Skin of body (tissue), 2 donors: Measurements from ENCODE around the gene CIAO1. TPM values are rescaled to one million over a fixed set of nuclear protein-coding genes. Genes with fewer than 3 reads are reported as not detected.
"Not testable (repeated sequence)": the region's sequence is repeated elsewhere in the genome, so short reads cannot be mapped to it uniquely, and the experiment has no call there.

ENCODE experiments used
- DNase-seq: peaks from one replicate; lab custom pipeline; 2025; lab: John Stamatoyannopoulos, UW
- total RNA-seq: library from RNA; depleted of rRNA; stranded (reverse); fragments of >200 nt; gene quantifications from one replicate; pipeline ENCODE4 v1.2.3, GENCODE V29; 2014

Gene CIAO1
- total RNA-seq, 1 donor from 2014 or later, result 46.0 TPM

- DNase-seq, result no peak
These were observed 8.5 kb downstream of the CIAO1 start for GRCh38 chr2:96274355-96275056.

GRCh38 chr2:96276787-96277499 lies 10.9 kb downstream of the CIAO1 start:
- DNase-seq, result no peak

GRCh38 chr2:96287273-96287856 lies 21.3 kb downstream of the CIAO1 start:
- DNase-seq, result no peak

- DNase-seq, result no peak
These were observed 25.7 kb downstream of the CIAO1 start for GRCh38 chr2:96291751-96292150.

GRCh38 chr2:96294271-96294670 lies 28.2 kb downstream of the CIAO1 start:
- not testable (repeated sequence) for DNase-seq

GRCh38 chr2:96296925-96297324 lies 30.9 kb downstream of the CIAO1 start:
- no peak for DNase-seq

- DNase-seq, result no peak
These were observed 35.8 kb downstream of the CIAO1 start for GRCh38 chr2:96301865-96302264.

GRCh38 chr2:96304606-96305005 lies 38.6 kb downstream of the CIAO1 start:
- no peak for DNase-seq

- peak; percentile 80 for DNase-seq
These were observed 39.3 kb downstream of the CIAO1 start, which contains the start of gene SNRNP200 for GRCh38 chr2:96305091-96305978. Gene SNRNP200 (minus strand): TSS chr2:96305546. CDS start chr2:96305437, 109 bp downstream.

GRCh38 chr2:96305979-96306308 lies 39.9 kb downstream of the CIAO1 start:
- no peak for DNase-seq

- DNase-seq, result no peak
These were observed 40.3 kb downstream of the CIAO1 start for GRCh38 chr2:96306370-96306769.

GRCh38 chr2:96308248-96308647 lies 42.2 kb downstream of the CIAO1 start:
- DNase-seq, result no peak

GRCh38 chr2:96315005-96315399 lies 49.0 kb downstream of the CIAO1 start:
- no peak for DNase-seq

GRCh38 chr2:96315400-96316071 lies 49.5 kb downstream of the CIAO1 start:
- no peak for DNase-seq

- DNase-seq, result no peak
These were observed 51.0 kb downstream of the CIAO1 start for GRCh38 chr2:96316999-96317398.

- DNase-seq, result no peak
These were observed 51.6 kb downstream of the CIAO1 start for GRCh38 chr2:96317584-96317997.

- DNase-seq, result no peak
These were observed 52.7 kb downstream of the CIAO1 start for GRCh38 chr2:96318723-96319122.

GRCh38 chr2:96319396-96319795 lies 53.4 kb downstream of the CIAO1 start:
- no peak for DNase-seq

GRCh38 chr2:96320326-96320725 lies 54.3 kb downstream of the CIAO1 start:
- no peak for DNase-seq

- no peak for DNase-seq
These were observed 55.0 kb downstream of the CIAO1 start for GRCh38 chr2:96320728-96321622.
